DMS79 treated with DMSO at 0.1 percent for 48 hours (cell line): ENCODE data around the gene AXDND1.
A peak's percentile ranks its signal among the peaks of the same experiment; 100 is the strongest.

Experiments
- DNase-seq: peaks from one replicate; lab custom pipeline; 2025; lab: John Stamatoyannopoulos, UW

AXDND1 gene

DNA sequence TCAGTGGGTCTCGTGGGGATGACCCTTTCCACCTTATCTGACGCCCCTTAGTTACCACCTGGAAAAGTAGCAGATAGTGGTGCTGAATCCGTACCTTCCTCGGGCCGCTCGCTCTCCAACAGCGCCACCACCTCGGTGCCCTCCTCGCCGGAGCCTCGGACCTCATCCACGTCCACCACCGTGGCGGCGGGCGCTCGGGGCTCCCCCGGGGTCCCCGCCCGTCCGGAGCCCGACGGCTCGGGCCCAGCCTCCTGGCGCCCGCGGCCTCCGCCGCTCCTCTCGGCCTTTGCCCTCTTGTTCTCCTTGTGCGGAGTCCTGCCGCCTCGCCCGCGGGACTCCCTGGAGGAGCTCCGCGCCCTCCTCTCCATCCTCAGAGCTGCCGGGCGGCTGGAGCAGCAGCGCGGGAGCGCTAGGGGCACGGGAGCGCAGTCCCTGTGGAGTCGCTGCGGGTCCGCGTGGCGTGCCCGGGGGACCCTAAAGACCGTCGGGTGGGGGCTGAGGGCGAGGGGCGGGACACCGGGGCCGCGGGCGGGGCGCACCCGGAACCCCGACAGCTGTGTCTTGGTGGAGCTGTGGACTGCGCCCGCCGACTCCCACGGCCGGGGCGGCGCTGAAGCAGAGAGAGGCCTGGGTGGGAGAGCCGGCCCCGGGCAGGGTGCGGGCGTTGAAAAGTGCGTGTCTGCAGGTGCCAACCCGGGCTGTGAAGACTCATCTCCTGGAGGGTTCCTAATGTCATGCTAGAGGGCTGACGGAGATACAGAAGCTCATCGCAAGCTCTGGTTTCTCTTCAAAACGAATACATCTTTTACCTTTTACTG, 209.9 kb downstream of the AXDND1 start, which contains the start of gene NPHS2:
Gene NPHS2 (minus strand): TSS at position 452 of the 818 bp plus-strand sequence. CDS start 84 bp downstream, at position 368.
- no peak for DNase-seq

DNA sequence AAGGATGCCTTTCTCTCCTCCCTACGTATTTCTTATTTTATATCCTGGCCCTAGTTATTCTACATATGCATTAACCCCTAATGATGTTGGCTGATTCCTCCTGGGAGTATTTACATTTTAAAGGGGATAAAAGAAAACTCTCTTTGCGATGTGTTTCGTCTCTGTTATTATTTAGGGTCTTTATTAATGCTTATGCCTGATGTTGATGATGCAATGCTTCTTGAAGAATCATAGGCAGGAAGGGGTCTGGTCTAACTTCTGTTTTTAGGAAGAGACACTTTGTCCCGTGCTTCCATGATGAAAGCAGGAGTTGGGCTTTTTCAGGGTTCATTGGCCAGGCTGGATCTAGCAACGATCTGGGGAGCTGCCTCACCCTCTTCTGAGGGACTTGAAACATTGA, 210.7 kb downstream of the AXDND1 start:
- no peak for DNase-seq

DNA sequence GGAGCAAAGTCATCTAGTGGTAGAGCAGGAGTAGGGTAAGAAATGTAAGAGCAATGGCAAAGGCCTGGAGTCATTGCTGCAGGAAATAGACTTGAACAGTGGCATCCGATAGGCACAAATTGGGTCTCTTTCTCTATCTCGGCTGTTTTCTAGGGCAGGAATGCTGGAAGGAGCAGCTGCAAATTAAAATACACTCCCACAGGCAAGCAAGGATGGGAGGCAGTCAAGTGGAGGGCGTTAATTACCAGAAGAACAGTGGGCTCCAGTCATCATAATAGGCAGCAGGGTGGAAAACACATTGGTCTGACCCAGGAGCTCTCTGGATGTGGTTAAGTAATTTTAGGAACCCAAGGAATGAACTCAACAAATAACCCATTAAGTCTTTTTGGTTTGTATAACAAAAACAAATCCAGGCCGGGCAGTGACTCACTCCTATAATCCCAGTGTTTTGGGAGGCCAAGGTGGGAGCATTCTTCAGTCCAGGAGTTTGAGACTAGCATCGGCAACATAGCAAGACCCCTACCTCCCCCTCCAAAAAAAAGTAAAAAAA, 218.1 kb downstream of the AXDND1 start:
- no peak for DNase-seq

DNA sequence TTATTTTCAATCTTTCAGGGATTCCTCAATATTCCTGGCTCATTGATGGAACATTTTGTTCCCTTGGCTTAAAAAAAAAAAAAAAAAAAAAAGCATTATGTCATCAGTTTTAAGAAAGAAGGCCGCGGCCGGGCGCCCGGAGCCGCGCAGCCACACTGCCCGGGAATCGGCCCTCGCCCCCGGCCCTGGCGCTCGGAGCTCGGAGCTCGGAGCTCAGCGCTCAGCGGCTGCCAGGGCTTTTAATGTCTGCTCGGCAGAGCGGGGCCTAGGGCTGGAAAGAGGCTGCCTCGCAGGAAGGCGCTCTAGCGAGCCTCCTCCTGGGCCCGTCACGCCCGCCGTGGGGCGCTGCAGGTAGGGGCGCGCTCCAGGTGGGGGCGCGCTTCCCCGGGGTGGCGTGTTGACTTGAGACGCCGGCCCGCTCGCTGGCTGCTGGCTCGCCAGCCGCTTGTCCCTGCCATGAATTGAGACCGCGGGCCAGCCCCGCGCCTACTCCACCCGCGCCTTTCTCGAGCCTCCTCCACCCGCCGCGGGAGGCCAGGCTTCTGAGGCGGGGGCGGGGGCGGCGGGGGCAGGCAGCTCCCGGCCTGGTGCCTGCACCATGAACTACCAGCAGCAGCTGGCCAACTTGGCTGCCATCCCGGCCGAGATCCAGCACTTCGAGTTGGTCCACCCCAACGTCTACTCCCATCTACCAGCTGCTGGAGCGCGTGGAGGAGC, 220.5 kb downstream of the AXDND1 start:
- DNase-seq = peak; percentile 52

DNA sequence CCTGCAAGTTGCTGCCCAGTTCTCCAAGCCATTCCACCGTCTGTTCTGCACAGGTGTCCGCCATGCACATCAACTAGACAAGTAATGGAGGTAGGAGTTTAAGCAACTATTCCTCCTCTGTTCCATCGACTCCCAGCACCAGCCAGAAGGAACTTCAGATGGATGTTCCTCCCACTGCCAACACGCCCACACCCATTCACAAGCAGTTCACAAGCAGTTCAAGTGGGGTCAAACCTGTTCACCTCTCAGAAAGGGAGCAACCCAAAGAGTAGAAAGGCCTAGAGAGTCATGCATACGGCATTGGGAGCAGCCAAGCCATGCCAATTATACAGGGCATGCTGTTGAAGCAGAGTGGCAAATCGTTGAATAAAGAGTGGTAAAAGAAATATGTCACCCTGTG, 221.6 kb downstream of the AXDND1 start:
- DNase-seq = no peak

DNA sequence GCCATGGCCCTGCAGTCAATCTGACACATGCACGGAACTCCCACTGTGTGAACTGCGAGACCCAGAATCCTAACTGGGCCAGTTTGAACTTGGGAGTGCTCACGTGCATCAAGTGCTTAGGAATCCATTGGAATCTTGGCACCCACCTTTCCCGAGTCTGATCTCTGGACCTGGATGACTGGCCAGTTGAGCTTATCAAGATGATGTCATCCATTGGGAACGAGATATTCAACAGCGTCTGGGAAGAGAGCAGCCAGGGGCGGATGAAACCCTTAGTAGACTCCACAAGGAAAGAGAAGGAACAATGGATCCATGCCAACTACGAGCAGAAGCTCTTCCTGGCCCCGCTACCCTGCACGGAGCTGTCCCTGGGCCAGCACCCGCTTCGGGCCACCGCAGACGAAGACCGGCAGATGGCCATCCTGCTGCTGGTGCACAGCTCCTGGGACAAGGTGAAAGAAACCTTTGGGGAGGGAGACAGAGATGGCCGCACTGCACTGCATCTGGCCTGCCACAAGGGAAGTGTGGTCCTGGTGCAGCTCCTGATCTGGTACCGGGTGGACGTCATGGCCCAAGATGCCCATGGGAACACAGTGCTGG, 222.8 kb downstream of the AXDND1 start:
- no peak for DNase-seq

DNA sequence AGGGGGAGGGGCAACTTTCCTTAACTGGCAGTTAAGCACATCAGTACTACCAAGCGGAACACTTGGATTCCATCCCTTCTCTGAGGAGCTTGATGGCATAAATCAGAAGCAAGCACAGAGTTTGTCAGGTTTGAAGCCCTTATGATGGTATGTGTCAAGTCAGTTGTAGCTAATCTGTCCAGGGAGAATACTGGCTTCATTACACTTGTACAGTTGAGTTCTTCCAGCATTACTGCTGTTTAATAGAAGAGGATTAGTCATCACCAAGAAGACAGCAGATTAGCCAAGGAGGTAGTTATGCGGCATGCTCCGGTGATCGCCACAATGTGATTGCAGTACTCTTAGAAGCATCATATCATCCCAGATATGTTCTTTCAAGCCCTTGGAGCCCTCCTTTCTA, 223.7 kb downstream of the AXDND1 start:
- DNase-seq = no peak

DNA sequence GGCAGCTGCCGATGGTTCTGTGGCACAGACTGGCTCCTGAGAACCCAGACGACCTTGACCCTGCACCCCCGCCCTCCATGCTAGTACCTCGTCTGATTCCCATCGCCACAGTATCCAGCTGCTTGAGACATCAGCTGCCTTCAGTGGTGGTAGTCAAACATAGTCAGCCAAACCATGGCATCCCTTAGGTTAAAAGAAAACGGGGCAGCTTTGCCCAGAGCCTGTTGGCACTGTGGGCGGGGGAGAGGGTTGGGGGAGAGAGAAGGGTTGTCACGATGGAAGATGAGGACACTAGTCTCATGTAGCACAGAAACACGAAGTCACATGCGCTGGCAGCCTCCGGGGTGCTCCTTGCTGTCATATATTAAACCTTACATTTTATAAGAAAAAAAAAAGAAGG, 224.9 kb downstream of the AXDND1 start:
- DNase-seq = no peak

DNA sequence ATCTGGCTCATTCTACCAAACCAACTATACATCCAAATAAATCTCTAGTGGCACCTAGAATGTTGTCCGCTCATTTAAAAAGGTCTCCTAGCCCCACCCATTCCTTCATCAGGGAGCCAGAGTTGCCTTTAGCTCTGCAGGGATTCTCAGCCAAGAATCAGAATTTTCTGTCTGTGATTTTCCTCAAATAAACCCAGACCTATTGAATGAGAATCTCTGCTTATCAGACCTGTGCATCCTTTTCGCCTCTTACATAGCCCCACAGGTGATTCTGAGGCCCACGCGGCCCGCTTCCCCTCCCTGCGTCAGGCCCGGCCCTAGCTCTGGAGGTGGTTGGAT, 225.5 kb downstream of the AXDND1 start:
- DNase-seq = no peak

DNA sequence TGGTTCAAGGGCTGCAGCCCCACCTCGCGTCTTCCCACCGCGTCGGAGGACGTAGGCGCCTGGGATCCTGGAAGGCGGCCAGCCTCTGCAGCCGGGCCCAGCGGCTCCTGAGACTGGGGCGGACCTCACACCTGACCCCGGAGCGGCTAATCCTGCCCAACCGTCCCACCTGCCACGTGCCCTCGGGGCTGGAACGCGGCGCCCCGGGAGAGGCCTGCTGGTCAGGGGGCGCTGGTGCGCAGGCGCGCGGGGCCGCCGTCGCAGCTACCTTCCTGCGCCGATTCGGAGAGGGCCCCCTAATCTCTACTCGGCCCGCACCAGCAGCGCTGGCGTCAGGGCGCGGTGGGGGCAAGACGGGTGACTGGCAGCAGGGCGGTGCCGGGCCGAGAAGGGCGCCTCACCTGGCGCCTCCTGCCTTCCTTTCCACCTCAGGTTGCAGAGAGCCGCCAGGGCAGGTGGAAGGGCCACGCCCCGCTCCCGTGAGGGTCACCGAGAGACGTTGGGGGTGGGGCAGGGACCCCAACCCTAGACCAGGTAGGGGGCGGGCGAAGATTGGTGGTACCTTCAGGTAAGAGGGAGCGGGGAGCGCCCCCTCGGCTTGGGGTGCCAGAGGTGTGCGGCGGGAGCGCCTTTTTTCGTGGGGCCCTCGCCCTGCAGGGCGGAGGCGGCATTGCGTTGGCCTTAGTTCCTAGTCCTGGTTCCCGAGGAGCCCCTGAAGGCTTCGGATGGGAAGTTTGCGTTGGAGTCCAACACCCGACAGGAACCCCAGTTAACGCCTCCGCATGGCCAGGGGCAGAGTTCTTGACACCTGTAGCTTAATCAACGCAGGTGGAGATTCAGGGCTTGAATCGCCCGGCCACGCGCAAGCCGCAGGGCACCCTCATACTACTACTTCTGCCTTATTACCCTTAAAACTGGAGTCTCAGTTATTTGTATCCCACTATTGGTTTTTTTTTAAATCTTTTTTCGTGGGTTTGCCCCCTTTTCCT, 226.1 kb downstream of the AXDND1 start, which contains the start of gene TDRD5:
Gene TDRD5 (plus strand): TSS at position 241 of the 989 bp plus-strand sequence. CDS start 784 bp downstream, outside the sequence.
- DNase-seq = peak; percentile 11

DNA sequence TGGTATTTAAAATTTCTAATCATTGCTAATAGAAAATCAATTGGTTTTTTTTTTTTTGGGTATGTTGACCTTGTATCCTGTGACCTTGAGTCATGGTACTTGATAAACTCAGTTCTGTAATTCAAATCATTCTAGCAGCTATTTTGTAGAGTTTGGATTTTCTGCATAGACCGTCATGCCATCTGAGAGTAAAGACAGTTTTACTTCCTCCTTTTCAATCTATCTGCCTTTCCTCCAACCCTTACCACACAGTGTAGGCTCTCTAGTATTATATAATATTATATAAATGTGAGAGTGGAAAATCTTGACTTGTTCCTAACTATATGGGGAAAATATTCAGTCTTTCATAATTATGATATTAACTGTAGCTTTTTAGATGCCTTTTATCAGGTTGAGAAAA, 232.9 kb downstream of the AXDND1 start:
- no peak for DNase-seq

DNA sequence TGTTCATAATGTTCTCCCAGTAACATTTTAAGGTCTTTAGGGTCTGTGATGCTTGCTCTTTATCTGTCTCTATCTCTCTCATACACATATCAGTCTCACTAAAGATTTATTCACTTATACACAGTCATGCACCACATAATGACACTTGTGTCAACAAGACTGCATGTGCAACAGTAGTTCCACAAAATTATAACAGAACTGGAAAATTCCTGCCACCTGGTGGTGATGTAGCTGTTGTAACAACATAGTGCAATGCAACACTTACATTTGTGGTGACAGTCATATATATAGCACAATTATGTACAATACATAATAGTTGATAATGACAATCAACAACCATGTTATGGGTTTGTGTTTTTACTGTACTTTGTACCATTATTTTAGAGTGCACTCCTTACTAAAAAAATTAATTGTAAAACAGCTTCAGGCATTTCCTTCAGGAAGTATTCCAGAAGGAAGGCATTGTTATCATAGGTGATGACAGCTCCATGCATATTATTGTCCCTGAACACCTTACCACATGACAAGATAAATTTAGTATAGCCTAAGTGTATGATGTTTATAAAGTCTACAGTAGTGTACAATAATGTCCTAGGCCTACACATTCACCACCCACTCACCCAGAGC, 234.0 kb downstream of the AXDND1 start:
- no peak for DNase-seq

DNA sequence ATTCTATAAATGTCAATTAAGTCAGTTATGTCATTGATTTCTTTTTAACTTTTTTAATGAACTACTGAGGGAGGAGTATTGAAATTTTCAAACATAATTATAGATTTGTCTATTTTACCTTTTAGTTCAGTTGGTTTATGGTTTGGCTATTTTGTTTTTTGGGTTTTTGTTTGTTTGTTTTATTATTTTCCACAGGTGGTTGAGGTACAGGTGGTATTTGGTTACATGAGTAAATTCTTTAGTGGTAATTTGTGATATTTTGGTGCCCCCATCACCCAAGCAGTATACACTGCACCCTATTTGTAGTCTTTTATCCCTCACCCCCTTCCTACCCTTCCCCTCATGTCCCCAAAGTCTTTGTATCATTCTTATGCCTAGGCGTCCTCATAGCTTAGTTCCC, 235.3 kb downstream of the AXDND1 start:
- no peak for DNase-seq
